HepG2 (cell line): Measurements from ENCODE around the gene PGPEP1. TPM values are rescaled to one million over a fixed set of nuclear protein-coding genes. Genes with fewer than 3 reads are reported as not detected.

Source experiments
- ARNT ChIP-seq: fragments of 450-650 bp; IDR thresholded peaks from 2 replicates; pipeline ENCODE4 v1.6.1; 2017
- CEBPB ChIP-seq: IDR thresholded peaks from 2 replicates; pipeline ENCODE4 v1.6.1; 2011; ENCODE audit warnings: low read depth, low read length, improper control_type of control experiment, borderline replicate concordance
- EP300 ChIP-seq, 3 experiments: sonication (generic) in 1 of 3; formaldehyde crosslinking in 1 of 3; IDR thresholded peaks; 2 replicates each; pipeline versions ENCODE4 v1.5.1 to v1.6.1; 2011 to 2020; ENCODE audit warnings: low read depth in 2 of 3, low read length in 2 of 3, borderline replicate concordance in 1 of 3, improper control_type of control experiment in 1 of 3, mild to moderate bottlenecking in 1 of 3, missing genetic modification reagents in 1 of 3, moderate library complexity in 1 of 3
- FOXM1 ChIP-seq: sonication (generic); formaldehyde crosslinking; IDR thresholded peaks from 2 replicates; pipeline ENCODE4 v1.5.0; 2020; ENCODE audit warnings: missing genetic modification reagents
- FOXP1 ChIP-seq, 2 experiments: fragments of 450-650 bp in 1 of 2; IDR thresholded peaks; 2 replicates each; pipeline ENCODE4 v1.6.1; 2017 to 2018; ENCODE audit warnings: antibody characterized with exemption in 1 of 2
- HNRNPUL1 ChIP-seq: fragments of 200-400 bp; formaldehyde crosslinking; IDR thresholded peaks from 2 replicates; pipeline ENCODE4 v1.6.1; 2017; ENCODE audit warnings: low read depth, mild to moderate bottlenecking, low read length, moderate library complexity
- HOXA5 ChIP-seq: sonication (generic); formaldehyde crosslinking; IDR thresholded peaks from 2 replicates; pipeline ENCODE4 v1.4.0; 2020; ENCODE audit warnings: missing genetic modification reagents
- JUND ChIP-seq: sonication (generic); formaldehyde crosslinking; IDR thresholded peaks from 2 replicates; pipeline ENCODE4 v1.8.0; 2022; ENCODE audit warnings: mild to moderate bottlenecking, missing genetic modification reagents
- KAT8 ChIP-seq: IDR thresholded peaks from 2 replicates; pipeline ENCODE4 v1.6.1; 2016; ENCODE audit warnings: missing genetic modification reagents, missing compliant biosample characterization
- KLF9 ChIP-seq: IDR thresholded peaks from 2 replicates; pipeline ENCODE4 v1.6.1; 2016; ENCODE audit warnings: low read depth
- NCOR1 ChIP-seq: fragments of 200-600 bp; sonication (generic); IDR thresholded peaks from 2 replicates; pipeline ENCODE4 v1.7.0; 2017; ENCODE audit warnings: antibody characterized with exemption, low read length, borderline replicate concordance
- NFIB ChIP-seq: sonication (generic); formaldehyde crosslinking; IDR thresholded peaks from 2 replicates; pipeline ENCODE4 v1.9.0; 2021; ENCODE audit warnings: missing genetic modification reagents, mild to moderate bottlenecking, borderline replicate concordance
- NFYC ChIP-seq: IDR thresholded peaks from 2 replicates; pipeline ENCODE4 v1.6.1; 2016; ENCODE audit warnings: missing genetic modification reagents, missing compliant biosample characterization
- PRMT3 ChIP-seq: sonication (generic); formaldehyde crosslinking; IDR thresholded peaks from 2 replicates; pipeline ENCODE4 v1.8.1; 2022; ENCODE audit warnings: low read depth, mild to moderate bottlenecking, moderate library complexity, missing genetic modification reagents, borderline replicate concordance
- SRSF4 ChIP-seq: fragments of 200-400 bp; formaldehyde crosslinking; IDR thresholded peaks from one replicate; pipeline ENCODE4 v1.6.1; 2018; ENCODE audit warnings: mild to moderate bottlenecking, low read depth, low read length, moderate library complexity; ENCODE audit not compliant: poor library complexity, severe bottlenecking
- ZMYM4 ChIP-seq: sonication (generic); formaldehyde crosslinking; IDR thresholded peaks from 2 replicates; pipeline ENCODE4 v1.8.1; 2023; ENCODE audit warnings: mild to moderate bottlenecking, missing genetic modification reagents
- ZNF512B ChIP-seq: sonication (generic); formaldehyde crosslinking; IDR thresholded peaks from 2 replicates; pipeline ENCODE4 v1.5.1; 2020; ENCODE audit warnings: missing genetic modification reagents, mild to moderate bottlenecking, borderline replicate concordance
- ZNF577 ChIP-seq: sonication (generic); formaldehyde crosslinking; IDR thresholded peaks from 2 replicates; pipeline ENCODE4 v1.4.0; 2020; ENCODE audit warnings: mild to moderate bottlenecking, low read depth, missing genetic modification reagents, borderline replicate concordance
- ZNF7 ChIP-seq: IDR thresholded peaks from 2 replicates; pipeline ENCODE4 v1.6.1; 2016; ENCODE audit warnings: missing biosample characterization, missing genetic modification reagents
- ZNF746 ChIP-seq: sonication (generic); formaldehyde crosslinking; IDR thresholded peaks from 2 replicates; pipeline ENCODE4 v1.8.0; 2022; ENCODE audit warnings: mild to moderate bottlenecking, missing genetic modification reagents
- ZNF891 ChIP-seq: sonication (generic); formaldehyde crosslinking; IDR thresholded peaks from 2 replicates; pipeline ENCODE4 v1.5.0; 2020; ENCODE audit warnings: mild to moderate bottlenecking, missing genetic modification reagents
- polyA plus RNA-seq, 8 experiments: library from polyadenylated mRNA; depleted of rRNA in 3 of 8; stranded (reverse) in 7 of 8; unstranded in 1 of 8; fragments of >200 nt; fragmentation: Illumina TruSeq in 4 of 8; extraction: Trizol in 4 of 8; gene quantifications; 2 replicates each; pipeline versions ENCODE4 v1.2.1 to v1.2.3, GENCODE V29; 2011 to 2016; ENCODE audit warnings: low read depth in 4 of 8, missing spikeins in 1 of 8, mixed read lengths in 1 of 8; ENCODE audit not compliant: insufficient read depth in 1 of 8
- total RNA-seq, 5 experiments: library from RNA; depleted of rRNA; stranded (reverse); fragments of >200 nt; fragmentation: Illumina TruSeq; extraction: Trizol; gene quantifications; 2 replicates each; pipeline ENCODE4 v1.2.3, GENCODE V29; 2016; ENCODE audit warnings: low read depth in 1 of 5
- TF ChIP-seq, protein P1 (sequence below): sonication (generic); formaldehyde crosslinking; IDR thresholded peaks from 2 replicates; pipeline ENCODE4 v1.4.0; 2020; ENCODE audit warnings: missing genetic modification reagents
- TF ChIP-seq, protein P2 (sequence below): sonication (generic); formaldehyde crosslinking; IDR thresholded peaks from 2 replicates; pipeline ENCODE4 v1.9.0; 2021; ENCODE audit warnings: missing genetic modification reagents, borderline replicate concordance

The PGPEP1 gene
- total and polyA plus RNA-seq, 2 of the 13 experiments (the other 11 are each of a cell fraction or from before 2014, with no cell fraction given): 53.1 to 56.6 TPM

- TF ChIP-seq, protein P1, sequence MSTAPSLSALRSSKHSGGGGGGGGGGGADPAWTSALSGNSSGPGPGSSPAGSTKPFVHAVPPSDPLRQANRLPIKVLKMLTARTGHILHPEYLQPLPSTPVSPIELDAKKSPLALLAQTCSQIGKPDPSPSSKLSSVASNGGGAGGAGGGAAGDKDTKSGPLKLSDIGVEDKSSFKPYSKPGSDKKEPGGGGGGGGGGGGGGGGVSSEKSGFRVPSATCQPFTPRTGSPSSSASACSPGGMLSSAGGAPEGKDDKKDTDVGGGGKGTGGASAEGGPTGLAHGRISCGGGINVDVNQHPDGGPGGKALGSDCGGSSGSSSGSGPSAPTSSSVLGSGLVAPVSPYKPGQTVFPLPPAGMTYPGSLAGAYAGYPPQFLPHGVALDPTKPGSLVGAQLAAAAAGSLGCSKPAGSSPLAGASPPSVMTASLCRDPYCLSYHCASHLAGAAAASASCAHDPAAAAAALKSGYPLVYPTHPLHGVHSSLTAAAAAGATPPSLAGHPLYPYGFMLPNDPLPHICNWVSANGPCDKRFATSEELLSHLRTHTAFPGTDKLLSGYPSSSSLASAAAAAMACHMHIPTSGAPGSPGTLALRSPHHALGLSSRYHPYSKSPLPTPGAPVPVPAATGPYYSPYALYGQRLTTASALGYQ (CRISPR knock-in tag): 0 out of 2 replicates have a peak, but pooled peaks have one; percentile 27
- TF ChIP-seq ZNF746 (CRISPR knock-in tag): peak; percentile 46; the same call in 1 of the 2 replicates
- TF ChIP-seq NFYC (CRISPR knock-in tag): no peak
- no peak; the same call in 1 of the 2 replicates for TF ChIP-seq NCOR1
- TF ChIP-seq HNRNPUL1: no peak
- peak; percentile 53; the same call in 1 of the 2 replicates for TF ChIP-seq CEBPB
- TF ChIP-seq PRMT3: no peak
- no peak for TF ChIP-seq SRSF4
- no peak for TF ChIP-seq JUND (CRISPR knock-in tag)
- TF ChIP-seq EP300 (IDR thresholded peaks at IDR 0.05; ENCODE audit: low read depth in 2 of 2, low read length in 2 of 2): peak in 1 of 2 experiments; percentile 45; a peak in 2 of 4 replicates
- TF ChIP-seq EP300 (CRISPR knock-in tag; IDR thresholded peaks at IDR 0.05; ENCODE audit: borderline replicate concordance): no peak
- TF ChIP-seq, protein P2, sequence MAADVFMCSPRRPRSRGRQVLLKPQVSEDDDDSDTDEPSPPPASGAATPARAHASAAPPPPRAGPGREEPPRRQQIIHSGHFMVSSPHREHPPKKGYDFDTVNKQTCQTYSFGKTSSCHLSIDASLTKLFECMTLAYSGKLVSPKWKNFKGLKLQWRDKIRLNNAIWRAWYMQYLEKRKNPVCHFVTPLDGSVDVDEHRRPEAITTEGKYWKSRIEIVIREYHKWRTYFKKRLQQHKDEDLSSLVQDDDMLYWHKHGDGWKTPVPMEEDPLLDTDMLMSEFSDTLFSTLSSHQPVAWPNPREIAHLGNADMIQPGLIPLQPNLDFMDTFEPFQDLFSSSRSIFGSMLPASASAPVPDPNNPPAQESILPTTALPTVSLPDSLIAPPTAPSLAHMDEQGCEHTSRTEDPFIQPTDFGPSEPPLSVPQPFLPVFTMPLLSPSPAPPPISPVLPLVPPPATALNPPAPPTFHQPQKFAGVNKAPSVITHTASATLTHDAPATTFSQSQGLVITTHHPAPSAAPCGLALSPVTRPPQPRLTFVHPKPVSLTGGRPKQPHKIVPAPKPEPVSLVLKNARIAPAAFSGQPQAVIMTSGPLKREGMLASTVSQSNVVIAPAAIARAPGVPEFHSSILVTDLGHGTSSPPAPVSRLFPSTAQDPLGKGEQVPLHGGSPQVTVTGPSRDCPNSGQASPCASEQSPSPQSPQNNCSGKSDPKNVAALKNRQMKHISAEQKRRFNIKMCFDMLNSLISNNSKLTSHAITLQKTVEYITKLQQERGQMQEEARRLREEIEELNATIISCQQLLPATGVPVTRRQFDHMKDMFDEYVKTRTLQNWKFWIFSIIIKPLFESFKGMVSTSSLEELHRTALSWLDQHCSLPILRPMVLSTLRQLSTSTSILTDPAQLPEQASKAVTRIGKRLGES (CRISPR knock-in tag): no peak
- TF ChIP-seq ZNF577 (CRISPR knock-in tag): no peak
- peak; percentile 53; the same call in 1 of the 2 replicates for TF ChIP-seq FOXP1 (IDR thresholded peaks at IDR 0.05)
- peak; percentile 61; the same call in 1 of the 2 replicates for TF ChIP-seq FOXP1 (CRISPR knock-in tag; IDR thresholded peaks at IDR 0.05)
- TF ChIP-seq ARNT: no peak
- TF ChIP-seq NFIB (CRISPR knock-in tag): no peak
- peak; percentile 23; the same call in 1 of the 2 replicates for TF ChIP-seq KAT8
- TF ChIP-seq ZMYM4 (CRISPR knock-in tag): peak; percentile 49
- no peak for TF ChIP-seq ZNF512B (CRISPR knock-in tag)
- no peak for TF ChIP-seq KLF9 (CRISPR knock-in tag)
- 0 out of 2 replicates have a peak, but pooled peaks have one; percentile 58 for TF ChIP-seq HOXA5
- no peak for TF ChIP-seq FOXM1 (CRISPR knock-in tag)
- TF ChIP-seq ZNF891 (CRISPR knock-in tag): no peak
- TF ChIP-seq ZNF7: no peak
These were observed 22.6 kb downstream of the PGPEP1 start (continued) for GRCh38 chr19:18362934-18363542.
